ENCODE data around the gene SSH2.
A peak's percentile ranks its signal among the peaks of the same experiment; 100 is the strongest.
"Not testable (repeated sequence)": the region's sequence is repeated elsewhere in the genome, so short reads cannot be mapped to it uniquely, and the experiment has no call there.

The SSH2 gene

GRCh38 chr17:29833801-29834200 lies 96.2 kb downstream of the SSH2 start:
- no peak for DNase-seq

- no peak for DNase-seq
These were observed 101.2 kb downstream of the SSH2 start for GRCh38 chr17:29828676-29829284.

- DNase-seq = no peak
These were observed 102.8 kb downstream of the SSH2 start for GRCh38 chr17:29827179-29827578.

DNA sequence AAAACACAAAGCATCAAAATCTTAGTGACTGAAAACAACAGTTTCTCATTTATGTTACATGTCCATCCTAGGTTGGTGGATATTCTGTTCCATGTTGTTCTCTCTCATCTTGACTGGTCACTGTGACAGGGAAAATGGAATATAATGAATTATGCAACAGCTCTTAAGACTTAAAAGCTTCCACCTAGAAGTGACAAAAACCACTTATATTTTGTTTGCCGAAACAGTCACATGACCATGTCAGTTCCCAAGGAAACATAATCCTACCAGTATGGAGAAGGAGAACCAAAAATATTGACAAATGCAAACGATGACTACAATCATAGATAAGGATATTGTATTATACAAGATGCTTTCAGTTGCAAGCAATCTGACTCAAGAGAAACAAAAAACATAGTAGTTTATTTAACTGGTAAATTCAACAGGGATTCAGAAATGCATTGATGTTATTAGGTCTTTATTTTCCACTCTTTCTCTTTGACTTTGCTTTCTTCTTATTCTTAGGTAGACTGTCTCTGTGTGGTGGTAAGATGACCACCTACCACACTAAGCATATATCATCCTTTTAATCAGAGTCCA lies 103.8 kb downstream of the SSH2 start:
- DNase-seq = no peak

DNA sequence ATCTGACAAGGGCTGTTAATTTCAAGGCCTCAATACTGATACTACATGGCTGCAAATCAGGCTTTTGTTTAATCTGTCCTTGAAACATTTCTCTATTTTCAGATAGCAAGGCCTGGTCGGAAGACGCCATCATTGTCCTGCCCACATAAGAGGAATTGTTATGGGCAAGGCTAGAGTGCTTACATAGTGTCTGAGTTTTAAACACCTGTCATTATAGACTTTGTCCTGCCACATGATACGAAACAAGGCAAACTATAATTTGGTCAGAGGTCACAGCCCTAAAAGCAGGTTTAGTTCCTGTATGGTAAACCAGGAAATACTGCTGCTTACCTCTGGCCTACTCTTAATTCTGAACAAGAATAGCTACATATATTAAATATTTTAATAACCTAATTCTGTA lies 104.4 kb downstream of the SSH2 start:
- no peak for DNase-seq

GRCh38 chr17:29821897-29822296 lies 108.1 kb downstream of the SSH2 start:
- no peak for DNase-seq

- DNase-seq = no peak
These were observed 109.6 kb downstream of the SSH2 start for GRCh38 chr17:29820425-29820824.

DNA sequence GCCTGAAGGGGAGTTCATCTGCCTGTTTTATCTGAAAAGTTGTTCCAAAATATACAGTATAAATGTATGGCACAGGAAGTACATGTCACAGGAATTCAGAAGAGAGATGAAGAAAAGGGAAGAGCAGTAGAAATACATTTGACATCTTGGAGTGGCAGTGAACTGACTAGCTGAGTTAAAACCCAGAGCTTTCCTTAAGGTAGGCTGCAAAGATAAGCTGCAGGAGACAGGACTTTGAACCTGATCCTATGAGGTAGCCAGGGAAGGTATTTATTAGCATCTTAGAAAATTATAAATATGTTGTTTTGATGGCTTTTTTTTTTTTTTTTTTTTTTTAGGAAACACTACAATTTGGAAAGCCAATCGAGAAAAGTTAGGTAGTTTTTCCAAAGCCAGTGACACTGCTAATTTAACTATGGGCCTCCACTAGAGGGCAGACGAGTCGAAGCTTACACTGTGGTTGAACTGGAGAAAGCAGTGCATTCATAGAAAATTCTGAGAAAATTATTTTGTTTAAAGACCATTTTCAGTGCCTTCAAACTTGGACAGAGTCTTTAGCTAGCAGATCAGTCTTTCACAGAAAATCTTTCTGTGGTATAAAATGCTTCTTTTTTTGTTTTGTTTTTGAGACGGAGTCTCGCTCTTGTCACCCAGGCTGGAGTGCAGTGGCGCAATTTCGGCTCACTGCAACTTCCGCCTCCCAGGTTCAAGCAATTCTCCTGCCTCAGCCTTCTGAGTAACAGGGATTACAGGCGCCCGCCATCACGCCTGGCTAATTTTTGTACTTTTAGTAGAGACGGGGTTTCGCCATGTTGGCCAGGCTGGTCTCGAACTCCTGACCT lies 122.3 kb downstream of the SSH2 start:
- DNase-seq = peak; percentile 85

- DNase-seq = no peak
These were observed 127.8 kb downstream of the SSH2 start for GRCh38 chr17:29802246-29802645.

DNA sequence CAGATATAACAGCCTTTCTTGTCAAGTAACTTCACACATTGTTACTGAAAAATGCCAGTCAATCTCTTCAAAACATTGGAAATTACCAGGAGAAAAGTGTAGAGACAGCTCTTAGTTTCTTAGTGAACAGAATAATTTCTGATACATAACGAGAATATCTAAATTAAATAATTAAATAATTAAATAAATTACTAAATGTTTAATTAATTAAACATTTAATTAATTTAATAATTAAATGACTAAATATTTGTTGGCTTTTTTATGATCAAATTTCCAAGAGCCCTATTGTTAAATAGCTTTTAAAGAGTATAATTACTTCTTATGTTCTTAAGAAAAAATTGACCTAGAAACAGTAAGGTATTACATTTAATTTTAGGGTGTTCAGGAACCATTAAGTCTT lies 129.6 kb downstream of the SSH2 start:
- DNase-seq = no peak

- no peak for DNase-seq
These were observed 133.4 kb downstream of the SSH2 start for GRCh38 chr17:29796652-29797051.

DNA sequence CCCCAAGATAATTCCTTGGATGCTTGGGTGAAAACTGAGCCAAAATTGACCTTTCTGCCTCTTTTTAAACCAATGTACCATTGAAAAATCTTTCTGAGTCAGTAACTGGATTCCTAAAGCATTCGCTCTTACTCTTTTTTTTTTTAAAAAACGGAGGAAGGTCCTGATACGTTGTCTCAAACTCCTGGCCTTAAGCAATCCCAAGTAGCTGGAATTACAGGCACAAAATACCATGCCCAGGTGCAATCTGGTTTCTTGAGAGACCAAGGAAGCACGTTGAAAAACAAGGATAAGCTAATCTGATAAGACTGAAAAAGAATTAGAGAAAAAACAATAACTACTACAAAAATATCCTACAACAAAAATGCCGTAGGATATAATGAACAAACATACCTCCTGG lies 136.5 kb downstream of the SSH2 start:
- DNase-seq = no peak

GRCh38 chr17:29791336-29792080 lies 138.5 kb downstream of the SSH2 start:
- no peak for DNase-seq

- no peak for DNase-seq
These were observed 140.5 kb downstream of the SSH2 start for GRCh38 chr17:29789196-29790170.

GRCh38 chr17:29787995-29788394 lies 142.0 kb downstream of the SSH2 start:
- DNase-seq = no peak

DNA sequence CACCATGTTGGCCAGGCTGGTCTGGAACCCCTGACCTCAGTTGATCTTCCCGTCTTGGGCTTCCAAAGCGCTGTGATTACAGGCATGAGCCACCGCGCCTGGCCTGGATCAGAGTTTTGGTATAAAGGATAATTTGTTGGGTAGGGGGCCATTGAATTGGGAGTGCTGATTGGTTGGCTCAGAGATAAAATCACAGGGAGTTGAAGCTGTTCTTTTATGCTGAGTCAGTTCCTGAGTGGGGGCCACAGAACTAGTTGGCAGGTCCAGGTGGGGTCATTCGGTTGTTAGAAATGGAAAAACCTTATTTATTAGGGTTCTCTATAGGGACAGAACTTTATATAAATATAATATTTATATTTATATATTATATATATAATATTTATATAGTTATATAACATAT lies 147.1 kb downstream of the SSH2 start:
- DNase-seq = no peak

DNA sequence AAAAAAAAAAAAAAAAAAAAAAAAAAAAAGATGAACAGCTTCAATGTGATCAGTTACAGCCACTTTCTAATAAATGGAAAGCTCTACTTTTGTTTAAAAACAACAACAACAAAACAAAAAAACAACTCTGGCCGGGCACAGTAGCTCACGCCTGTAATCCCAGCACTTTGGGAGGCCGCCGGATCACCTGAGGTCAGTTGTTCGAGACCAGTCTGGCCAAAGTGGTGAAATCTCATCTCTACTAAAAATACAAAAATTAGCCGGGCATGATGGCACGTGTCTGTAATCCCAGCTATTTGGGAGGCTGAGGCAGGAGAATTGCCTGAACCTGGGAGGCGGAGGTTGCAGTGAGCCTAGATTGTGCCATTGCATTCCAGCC lies 150.2 kb downstream of the SSH2 start:
- DNase-seq = not testable (repeated sequence)

DNA sequence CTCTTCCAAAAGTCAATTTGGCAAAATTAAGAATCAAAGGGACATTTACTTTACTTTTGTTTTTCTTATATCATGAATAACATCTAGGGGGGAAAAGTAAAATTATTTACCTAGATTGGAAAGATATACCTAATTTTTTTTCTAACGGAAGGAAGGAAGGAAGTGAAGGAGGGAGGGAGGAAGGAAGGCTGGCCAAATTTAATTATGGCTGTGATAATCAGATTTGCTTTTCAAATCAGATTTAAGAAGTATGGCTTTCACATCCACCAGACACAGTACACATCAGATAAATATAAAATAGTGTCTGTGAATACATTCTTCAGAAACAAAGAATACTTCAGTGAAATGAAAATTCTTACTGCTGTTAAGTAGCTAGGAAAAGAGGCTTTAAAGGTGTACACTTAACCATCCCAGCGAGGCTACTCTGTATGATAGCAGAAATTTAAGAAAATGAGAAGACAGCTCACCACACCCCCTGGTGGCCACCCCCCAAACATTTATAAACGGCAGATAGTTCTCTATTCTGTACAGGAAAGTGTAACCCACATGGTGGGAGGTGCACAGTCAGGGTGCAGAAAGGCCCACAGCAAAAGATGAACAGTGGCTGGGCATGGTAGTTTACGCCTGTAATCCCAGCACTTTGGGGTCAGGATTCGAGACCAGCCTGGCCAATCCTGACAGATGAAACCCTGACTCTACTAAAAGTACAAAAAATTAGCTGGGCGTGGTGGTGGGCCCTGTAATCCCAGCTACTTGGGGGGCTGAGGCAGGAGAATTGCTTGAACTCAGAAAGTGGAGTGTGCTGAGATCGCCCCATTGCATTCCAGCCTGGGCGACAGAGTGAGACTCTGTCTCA lies 150.8 kb downstream of the SSH2 start:
- peak; percentile 92 for DNase-seq

- DNase-seq = no peak
These were observed 152.4 kb downstream of the SSH2 start for GRCh38 chr17:29777663-29778062.

DNA sequence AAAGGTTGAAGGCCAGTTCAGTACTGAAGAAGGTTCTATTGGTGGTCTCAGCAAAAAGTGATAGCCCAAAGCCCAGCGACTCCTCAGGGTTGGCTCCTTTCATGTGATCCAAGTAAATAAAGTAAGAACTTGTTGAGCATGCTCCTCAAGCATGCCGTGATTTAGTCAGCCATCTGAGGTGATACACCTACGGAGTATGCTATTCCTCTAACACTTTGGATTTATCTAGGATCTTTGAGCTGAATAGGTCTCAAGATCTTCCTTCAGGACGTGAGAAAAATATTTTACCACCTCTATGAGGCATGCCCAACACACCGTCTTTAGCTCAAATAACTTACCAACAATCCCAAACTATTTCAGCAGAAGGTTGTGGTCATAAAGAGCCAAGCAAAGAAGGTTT lies 154.0 kb downstream of the SSH2 start:
- no peak for DNase-seq

GRCh38 chr17:29772981-29773380 lies 157.0 kb downstream of the SSH2 start:
- DNase-seq = no peak

Data from activated effector memory CD4-positive, alpha-beta T cell treated with anti-CD3 and anti-CD28 coated beads, Interleukin-2, amount 50 U/mL, for 16 hours (primary cell).